OCI-LY1 (cell line): ENCODE measurements around the gene NAA16.

Experiments used
- EZH2 ChIP-seq: fragments of 200-600 bp; sonication (generic), shearing (Covaris generic); IDR thresholded peaks from 2 replicates; pipeline ENCODE4 v1.8.0; 2017; ENCODE audit warnings: borderline replicate concordance, mixed run types, mild to moderate bottlenecking, antibody characterized with exemption, low read length, moderate library complexity, mixed read lengths
- TF ChIP-seq, protein P1 (sequence below): fragments of 200-600 bp; sonication (generic), shearing (Covaris generic); IDR thresholded peaks from 2 replicates; pipeline ENCODE4 v1.5.1; 2017; ENCODE audit warnings: mild to moderate bottlenecking, antibody characterized with exemption, low read length, moderate library complexity, mixed read lengths

GRCh38 chr13:41304551-41304950 is 6.5 kb upstream of the NAA16 start:
- TF ChIP-seq, protein P1, sequence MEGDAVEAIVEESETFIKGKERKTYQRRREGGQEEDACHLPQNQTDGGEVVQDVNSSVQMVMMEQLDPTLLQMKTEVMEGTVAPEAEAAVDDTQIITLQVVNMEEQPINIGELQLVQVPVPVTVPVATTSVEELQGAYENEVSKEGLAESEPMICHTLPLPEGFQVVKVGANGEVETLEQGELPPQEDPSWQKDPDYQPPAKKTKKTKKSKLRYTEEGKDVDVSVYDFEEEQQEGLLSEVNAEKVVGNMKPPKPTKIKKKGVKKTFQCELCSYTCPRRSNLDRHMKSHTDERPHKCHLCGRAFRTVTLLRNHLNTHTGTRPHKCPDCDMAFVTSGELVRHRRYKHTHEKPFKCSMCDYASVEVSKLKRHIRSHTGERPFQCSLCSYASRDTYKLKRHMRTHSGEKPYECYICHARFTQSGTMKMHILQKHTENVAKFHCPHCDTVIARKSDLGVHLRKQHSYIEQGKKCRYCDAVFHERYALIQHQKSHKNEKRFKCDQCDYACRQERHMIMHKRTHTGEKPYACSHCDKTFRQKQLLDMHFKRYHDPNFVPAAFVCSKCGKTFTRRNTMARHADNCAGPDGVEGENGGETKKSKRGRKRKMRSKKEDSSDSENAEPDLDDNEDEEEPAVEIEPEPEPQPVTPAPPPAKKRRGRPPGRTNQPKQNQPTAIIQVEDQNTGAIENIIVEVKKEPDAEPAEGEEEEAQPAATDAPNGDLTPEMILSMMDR: no peak
- no peak for TF ChIP-seq EZH2
